Endothelial cell (in vitro differentiated cells): Measurements from ENCODE around the gene THRB. TPM values are rescaled to one million over a fixed set of nuclear protein-coding genes. Genes with fewer than 3 reads are reported as not detected.
A peak's percentile ranks its signal among the peaks of the same experiment; 100 is the strongest.

Experiments
- DNase-seq: peaks from one replicate; pipeline ENCODE4 v3.0.0; 2021; ENCODE audit warnings: low spot score
- H3K27ac Mint-ChIP-seq: one replicate; pipeline ENCODE4 v1.8.0; 2021; ENCODE audit warnings: mixed read lengths, inconsistent platforms; ENCODE audit not compliant: unreplicated experiment
- H3K27me3 Mint-ChIP-seq: one replicate; pipeline ENCODE4 v1.8.0; 2021; ENCODE audit warnings: mild to moderate bottlenecking, moderate library complexity, mixed read lengths, inconsistent platforms; ENCODE audit not compliant: unreplicated experiment
- H3K36me3 Mint-ChIP-seq: one replicate; pipeline ENCODE4 v1.8.0; 2021; ENCODE audit warnings: mild to moderate bottlenecking, low read depth, mixed read lengths, inconsistent platforms; ENCODE audit not compliant: unreplicated experiment
- H3K4me1 Mint-ChIP-seq: one replicate; pipeline ENCODE4 v1.8.0; 2021; ENCODE audit warnings: mild to moderate bottlenecking, mixed read lengths, inconsistent platforms; ENCODE audit not compliant: unreplicated experiment
- H3K4me3 Mint-ChIP-seq: one replicate; pipeline ENCODE4 v1.8.0; 2021; ENCODE audit warnings: mild to moderate bottlenecking, mixed read lengths, inconsistent platforms; ENCODE audit not compliant: unreplicated experiment
- H3K9me3 Mint-ChIP-seq: one replicate; pipeline ENCODE4 v1.8.0; 2021; ENCODE audit warnings: mixed read lengths, inconsistent platforms; ENCODE audit not compliant: unreplicated experiment
- CTCF ChIP-seq: fragments of 200-600 bp; sonication (generic); IDR thresholded peaks from one replicate; pipeline ENCODE4 v1.5.0; 2021; ENCODE audit warnings: antibody characterized with exemption; ENCODE audit not compliant: unreplicated experiment
- total RNA-seq: library from RNA; stranded (reverse); fragmentation: NEBNext Ultra II Directional; extraction: Animal tissue kit (Norgen Biotek cat#: 25700); gene quantifications from one replicate; pipeline ENCODE4 v1.2.1, GENCODE V29; 2021; ENCODE audit not compliant: unreplicated experiment

The THRB gene
- total RNA-seq, 1 donor from 2014 or later = 0.38 TPM

- Mint-ChIP-seq H3K36me3 (no peaks in the 10 kb centered on the region), H3K4me1 (no peaks in the 10 kb centered on the region), H3K27ac (no peak overlapping the region), H3K27me3 (no peaks in the 10 kb centered on the region), H3K9me3 (no peaks in the 10 kb centered on the region), H3K4me3 (no peak overlapping the region)
- no peak for DNase-seq
- TF ChIP-seq CTCF = no peak
Measured at GRCh38 chr3:24087469-24087868, 407.2 kb downstream of the THRB start.

GRCh38 chr3:24086617-24087404 lies 407.8 kb downstream of the THRB start:
- no peak overlapping the region for H3K27ac Mint-ChIP-seq
- no peak overlapping the region for H3K4me3 Mint-ChIP-seq
- no peaks in the 10 kb centered on the region for H3K27me3 Mint-ChIP-seq

GRCh38 chr3:24086206-24086605 lies 408.4 kb downstream of the THRB start:
- no peaks in the 10 kb centered on the region for H3K36me3 Mint-ChIP-seq
- no peaks in the 10 kb centered on the region for H3K4me1 Mint-ChIP-seq
- H3K9me3 Mint-ChIP-seq = no peaks in the 10 kb centered on the region
- no peak for DNase-seq
- no peaks in the 10 kb centered on the region for H3K27me3 Mint-ChIP-seq
- TF ChIP-seq CTCF = no peak
- no peak overlapping the region for H3K4me3 Mint-ChIP-seq
- no peak overlapping the region for H3K27ac Mint-ChIP-seq

More at GRCh38 chr3:24086617-24087404, 407.8 kb downstream of the THRB start:
- H3K9me3 Mint-ChIP-seq = no peaks in the 10 kb centered on the region
- H3K36me3 Mint-ChIP-seq = no peaks in the 10 kb centered on the region
- TF ChIP-seq CTCF = no peak
- no peaks in the 10 kb centered on the region for H3K4me1 Mint-ChIP-seq
- DNase-seq = no peak

- H3K4me1 Mint-ChIP-seq = no peaks in the 10 kb centered on the region
- no peak for TF ChIP-seq CTCF
- H3K4me3 Mint-ChIP-seq = no peak overlapping the region
- H3K27me3 Mint-ChIP-seq = no peaks in the 10 kb centered on the region
- no peak for DNase-seq
- no peak overlapping the region for H3K27ac Mint-ChIP-seq
- H3K9me3 Mint-ChIP-seq = no peaks in the 10 kb centered on the region
- no peaks in the 10 kb centered on the region for H3K36me3 Mint-ChIP-seq
Measured at GRCh38 chr3:24072193-24072592, 422.5 kb downstream of the THRB start.

- Mint-ChIP-seq H3K27me3 (no peaks in the 10 kb centered on the region), H3K9me3 (no peaks in the 10 kb centered on the region), H3K4me3 (no peak overlapping the region), H3K36me3 (no peaks in the 10 kb centered on the region), H3K4me1 (no peaks in the 10 kb centered on the region), H3K27ac (no peak overlapping the region)
- TF ChIP-seq CTCF = peak; percentile 24
- DNase-seq = no peak
Measured at GRCh38 chr3:24069045-24069444, 425.6 kb downstream of the THRB start.
